ENCODE data around the gene TRAF5. TPM values are rescaled to one million over a fixed set of nuclear protein-coding genes. Genes with fewer than 3 reads are reported as not detected.

TRAF5 gene
- total RNA-seq, 1 donor from 2014 or later, result 9.8 TPM

DNA sequence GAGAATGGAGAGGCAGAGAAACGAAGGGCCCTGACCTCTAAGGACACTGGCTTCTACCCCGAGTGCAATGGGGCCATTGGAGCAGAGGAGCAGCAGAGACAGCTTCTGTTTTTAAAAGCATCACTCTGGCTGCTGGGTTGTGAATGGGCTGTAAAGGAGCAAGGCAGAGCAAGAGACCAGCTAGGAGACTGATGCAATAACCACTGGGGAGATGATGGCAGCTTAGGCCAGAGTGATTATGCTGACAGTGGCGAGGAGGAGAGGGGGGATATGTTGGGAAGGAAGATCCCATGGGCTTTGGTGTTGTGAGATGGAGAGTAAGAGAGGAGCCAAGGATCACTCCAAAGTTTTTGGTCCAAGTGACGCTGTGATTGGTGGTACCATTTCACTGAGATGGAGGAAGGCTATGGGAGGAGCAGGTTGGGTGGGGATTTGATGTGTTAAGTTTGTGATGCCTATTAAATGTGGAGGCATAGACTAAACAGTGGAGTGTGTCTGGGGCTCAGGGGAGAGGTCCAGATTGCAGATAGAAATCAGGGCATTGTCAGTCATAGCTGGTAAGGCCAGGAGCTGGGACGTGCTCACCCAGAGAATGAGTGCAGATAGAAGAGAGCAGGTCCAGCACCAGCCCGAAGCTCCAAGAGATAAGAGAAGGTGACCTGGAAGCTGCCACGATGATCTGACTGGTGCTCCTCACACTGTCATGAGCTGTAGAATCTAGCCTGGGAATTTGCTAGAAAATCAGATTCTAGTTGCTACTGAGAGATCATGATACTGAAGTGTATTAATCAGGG is 11.0 kb downstream of the TRAF5 start:
- TF ChIP-seq, protein P1, sequence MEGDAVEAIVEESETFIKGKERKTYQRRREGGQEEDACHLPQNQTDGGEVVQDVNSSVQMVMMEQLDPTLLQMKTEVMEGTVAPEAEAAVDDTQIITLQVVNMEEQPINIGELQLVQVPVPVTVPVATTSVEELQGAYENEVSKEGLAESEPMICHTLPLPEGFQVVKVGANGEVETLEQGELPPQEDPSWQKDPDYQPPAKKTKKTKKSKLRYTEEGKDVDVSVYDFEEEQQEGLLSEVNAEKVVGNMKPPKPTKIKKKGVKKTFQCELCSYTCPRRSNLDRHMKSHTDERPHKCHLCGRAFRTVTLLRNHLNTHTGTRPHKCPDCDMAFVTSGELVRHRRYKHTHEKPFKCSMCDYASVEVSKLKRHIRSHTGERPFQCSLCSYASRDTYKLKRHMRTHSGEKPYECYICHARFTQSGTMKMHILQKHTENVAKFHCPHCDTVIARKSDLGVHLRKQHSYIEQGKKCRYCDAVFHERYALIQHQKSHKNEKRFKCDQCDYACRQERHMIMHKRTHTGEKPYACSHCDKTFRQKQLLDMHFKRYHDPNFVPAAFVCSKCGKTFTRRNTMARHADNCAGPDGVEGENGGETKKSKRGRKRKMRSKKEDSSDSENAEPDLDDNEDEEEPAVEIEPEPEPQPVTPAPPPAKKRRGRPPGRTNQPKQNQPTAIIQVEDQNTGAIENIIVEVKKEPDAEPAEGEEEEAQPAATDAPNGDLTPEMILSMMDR (IDR thresholded peaks at IDR 0.05), result no peak
- peaks cover 10% of the 10 kb centered on the region for H3K4me1 ChIP-seq
- no peaks in the 10 kb centered on the region for H3K27me3 ChIP-seq
- no peaks in the 10 kb centered on the region for H3K36me3 ChIP-seq
- no peak overlapping the region for H3K4me3 ChIP-seq
- no peak for ATAC-seq
- no peak for DNase-seq
- intact Hi-C loops (cut with DNase I), result no loop called here
- H3K9me3 ChIP-seq, result no peaks in the 10 kb centered on the region
- no peak overlapping the region for H3K27ac ChIP-seq

DNA sequence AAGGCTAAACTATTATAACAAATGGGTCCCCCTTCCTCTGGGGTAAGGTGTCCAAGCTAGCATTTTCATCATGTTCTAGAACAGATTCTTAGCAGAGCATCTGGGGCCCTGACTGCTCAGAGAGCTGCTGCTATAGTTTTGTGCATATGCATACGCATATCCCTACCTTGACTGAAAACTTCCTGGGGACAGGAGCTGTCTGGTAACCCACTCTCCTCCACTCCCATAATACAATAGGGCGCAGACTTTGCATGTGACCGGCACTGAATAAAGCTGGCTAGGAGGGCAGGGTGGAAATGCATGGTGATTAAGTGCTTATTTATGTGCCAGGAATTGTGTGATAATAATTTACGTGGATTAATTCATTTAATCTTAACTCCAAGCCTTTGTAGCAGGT is 11.6 kb downstream of the TRAF5 start:
- Histone ChIP-seq H3K4me1 (peaks cover 10% of the 10 kb centered on the region), H3K9me3 (no peaks in the 10 kb centered on the region), H3K4me3 (no peak overlapping the region), H3K27ac (no peak overlapping the region), H3K36me3 (no peaks in the 10 kb centered on the region), H3K27me3 (no peaks in the 10 kb centered on the region)
- DNase-seq (no peak), ATAC-seq (no peak)
- intact Hi-C loops (cut with DNase I), result no loop called here
- TF ChIP-seq, protein P1 (IDR thresholded peaks at IDR 0.05), result no peak

DNA sequence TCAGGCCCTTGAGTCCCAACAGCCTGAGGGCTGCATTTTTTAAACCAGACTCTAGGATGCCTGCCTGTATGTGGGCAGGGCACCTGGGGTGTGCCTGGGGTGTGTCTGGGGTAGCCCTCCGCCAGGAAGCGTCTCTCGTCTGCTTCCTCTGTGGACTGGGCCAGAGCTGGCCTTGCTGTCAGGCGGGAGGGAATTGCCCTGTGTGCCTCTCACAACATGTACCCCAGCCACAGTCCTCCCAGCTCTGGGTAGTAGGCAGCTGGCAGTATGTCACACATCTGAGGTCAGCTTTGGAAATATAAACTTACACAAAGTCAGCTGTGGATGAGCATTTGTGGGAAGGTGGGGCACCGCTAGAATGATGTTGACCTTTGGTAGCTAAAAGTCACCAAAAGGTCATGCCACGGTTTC is 13.0 kb downstream of the TRAF5 start:
- intact Hi-C loops (cut with DNase I), result no loop called here
- DNase-seq, result no peak

DNA sequence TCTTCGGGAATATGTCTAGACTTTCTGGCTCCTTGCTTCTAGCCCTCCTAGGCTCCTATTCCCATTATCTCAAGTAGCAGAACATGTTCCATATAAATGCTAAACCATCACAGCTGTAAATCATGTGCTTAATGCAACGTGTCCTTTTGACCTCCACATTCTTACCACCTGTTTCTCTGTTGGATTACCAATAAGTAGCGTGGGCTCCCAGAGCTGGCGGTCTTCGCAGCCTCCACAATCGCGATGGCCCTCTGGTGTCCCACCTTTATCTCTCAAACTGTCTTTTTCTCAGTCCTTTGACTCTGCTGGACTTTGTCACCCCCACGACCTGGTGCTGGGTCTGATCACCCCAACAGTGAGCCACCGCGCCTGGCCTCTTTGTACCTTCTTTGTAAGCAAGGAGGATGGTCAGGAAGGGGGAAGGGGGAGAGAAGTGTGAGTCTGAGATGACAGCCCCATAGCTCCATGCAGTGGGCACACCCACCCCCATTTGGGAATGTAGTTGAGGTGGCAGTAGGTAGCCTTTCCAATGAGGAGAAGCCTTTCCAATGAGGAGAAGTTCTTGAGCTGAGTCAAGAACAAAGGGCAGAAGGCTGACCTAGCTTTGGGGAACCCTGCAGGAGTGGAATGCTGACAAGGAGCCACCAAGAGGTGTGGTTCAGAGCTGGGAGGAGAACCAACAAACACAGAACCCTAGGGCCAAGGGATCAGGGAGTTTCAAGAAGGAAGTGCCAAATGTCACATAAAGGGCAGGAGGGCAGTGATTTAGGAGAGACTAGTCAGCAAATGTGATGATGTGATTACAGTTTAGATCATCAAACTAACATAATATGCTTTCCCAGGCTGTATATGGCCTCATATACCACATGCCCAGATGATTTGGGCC is 14.2 kb downstream of the TRAF5 start:
- ATAC-seq, result peak; percentile 33

More for the DNA sequence above, 13.0 kb downstream of the TRAF5 start:
- H3K4me1 ChIP-seq, result peaks cover 10% of the 10 kb centered on the region
- H3K27ac ChIP-seq, result no peak overlapping the region
- H3K27me3 ChIP-seq, result no peaks in the 10 kb centered on the region
- no peaks in the 10 kb centered on the region for H3K36me3 ChIP-seq
- TF ChIP-seq, protein P1 (IDR thresholded peaks at IDR 0.05), result no peak
- no peaks in the 10 kb centered on the region for H3K9me3 ChIP-seq
- H3K4me3 ChIP-seq, result no peak overlapping the region
- no peak for ATAC-seq

DNA sequence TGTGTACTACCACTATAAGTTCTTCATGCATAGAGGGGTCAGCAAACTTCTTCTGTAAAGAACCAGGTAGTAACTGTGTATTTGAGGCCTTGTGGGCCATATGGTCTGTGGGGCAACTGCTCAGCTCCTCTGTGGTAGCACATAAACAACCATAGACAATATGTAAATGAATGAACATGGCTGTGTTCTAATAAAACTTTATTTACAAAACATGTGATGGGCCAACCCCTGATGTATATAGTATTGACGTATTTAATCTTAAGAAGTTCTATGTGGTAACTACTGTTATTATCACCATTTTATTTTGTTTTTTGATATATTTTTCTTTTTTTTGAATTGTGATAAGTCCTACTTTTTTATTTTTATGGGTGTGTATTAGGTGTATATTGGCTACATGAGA is 15.4 kb downstream of the TRAF5 start:
- H3K4me1 ChIP-seq, result no peaks in the 10 kb centered on the region
- H3K27ac ChIP-seq, result no peak overlapping the region
- intact Hi-C loops (cut with DNase I), result no loop called here

More for the DNA sequence above, 14.2 kb downstream of the TRAF5 start:
- no peaks in the 10 kb centered on the region for H3K9me3 ChIP-seq
- no peak for DNase-seq
- no peaks in the 10 kb centered on the region for H3K27me3 ChIP-seq
- H3K27ac ChIP-seq, result no peak overlapping the region
- peaks cover 6% of the 10 kb centered on the region for H3K4me1 ChIP-seq
- H3K36me3 ChIP-seq, result no peaks in the 10 kb centered on the region
- TF ChIP-seq, protein P1 (IDR thresholded peaks at IDR 0.05), result no peak
- no peak overlapping the region for H3K4me3 ChIP-seq
- intact Hi-C loops (cut with DNase I), result no loop called here

More for the DNA sequence above, 15.4 kb downstream of the TRAF5 start:
- Histone ChIP-seq H3K9me3 (no peaks in the 10 kb centered on the region), H3K27me3 (no peaks in the 10 kb centered on the region), H3K4me3 (no peak overlapping the region), H3K36me3 (no peaks in the 10 kb centered on the region)
- no peak for DNase-seq
- no peak for ATAC-seq
- TF ChIP-seq, protein P1 (IDR thresholded peaks at IDR 0.05), result no peak
